Measurements from ENCODE around the gene SPSB1.

DNA sequence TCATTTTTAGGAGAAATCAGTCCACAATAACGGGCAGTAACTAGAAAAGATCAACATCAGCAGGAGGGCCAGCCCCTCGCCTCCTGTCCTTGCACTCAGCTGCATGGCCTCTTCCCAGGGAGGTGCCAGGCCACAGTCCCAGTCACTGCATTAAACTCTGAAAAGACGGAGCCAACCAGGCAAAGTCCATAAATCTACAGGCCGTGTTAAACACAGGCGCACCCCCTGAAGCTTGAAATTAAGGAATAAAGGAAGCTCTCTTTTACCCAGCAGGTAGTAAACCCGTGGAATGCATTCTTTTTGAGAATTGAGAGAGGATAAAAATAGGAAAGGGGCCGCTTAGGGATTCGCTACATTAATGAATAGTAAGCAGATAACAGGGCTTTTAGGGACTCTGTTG is 39.7 kb upstream of the SPSB1 start:
- TF ChIP-seq, protein P1, sequence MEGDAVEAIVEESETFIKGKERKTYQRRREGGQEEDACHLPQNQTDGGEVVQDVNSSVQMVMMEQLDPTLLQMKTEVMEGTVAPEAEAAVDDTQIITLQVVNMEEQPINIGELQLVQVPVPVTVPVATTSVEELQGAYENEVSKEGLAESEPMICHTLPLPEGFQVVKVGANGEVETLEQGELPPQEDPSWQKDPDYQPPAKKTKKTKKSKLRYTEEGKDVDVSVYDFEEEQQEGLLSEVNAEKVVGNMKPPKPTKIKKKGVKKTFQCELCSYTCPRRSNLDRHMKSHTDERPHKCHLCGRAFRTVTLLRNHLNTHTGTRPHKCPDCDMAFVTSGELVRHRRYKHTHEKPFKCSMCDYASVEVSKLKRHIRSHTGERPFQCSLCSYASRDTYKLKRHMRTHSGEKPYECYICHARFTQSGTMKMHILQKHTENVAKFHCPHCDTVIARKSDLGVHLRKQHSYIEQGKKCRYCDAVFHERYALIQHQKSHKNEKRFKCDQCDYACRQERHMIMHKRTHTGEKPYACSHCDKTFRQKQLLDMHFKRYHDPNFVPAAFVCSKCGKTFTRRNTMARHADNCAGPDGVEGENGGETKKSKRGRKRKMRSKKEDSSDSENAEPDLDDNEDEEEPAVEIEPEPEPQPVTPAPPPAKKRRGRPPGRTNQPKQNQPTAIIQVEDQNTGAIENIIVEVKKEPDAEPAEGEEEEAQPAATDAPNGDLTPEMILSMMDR (conservative IDR thresholded peaks at IDR 0.05) = no peak
- TF ChIP-seq EZH2 (IDR thresholded peaks at IDR 0.05; ENCODE audit: low read depth) = no peak
